ENCODE data around the gene PEX3.
"Not testable (repeated sequence)": the region's sequence is repeated elsewhere in the genome, so short reads cannot be mapped to it uniquely, and the experiment has no call there.

The PEX3 gene

GRCh38 chr6:143447865-143448264 is 2.7 kb upstream of the PEX3 start:
- not testable (repeated sequence) for DNase-seq (ENCODE audit: low spot score)

- DNase-seq (ENCODE audit: low spot score): no peak
Measured at GRCh38 chr6:143449082-143449713, 1.4 kb upstream of the PEX3 start.

GRCh38 chr6:143449714-143450452 is 722 bp upstream of the PEX3 start:
- no peak for DNase-seq (ENCODE audit: low spot score)

- DNase-seq (ENCODE audit: low spot score): no peak
Measured at GRCh38 chr6:143451531-143451930, 926 bp downstream of the PEX3 start.

GRCh38 chr6:143457563-143458359 is 7.2 kb downstream of the PEX3 start:
- DNase-seq (ENCODE audit: low spot score): no peak

GRCh38 chr6:143465546-143465945 is 14.9 kb downstream of the PEX3 start:
- no peak for DNase-seq (ENCODE audit: low spot score)

- DNase-seq (ENCODE audit: low spot score): no peak
Measured at GRCh38 chr6:143468026-143468425, 17.4 kb downstream of the PEX3 start.

- not testable (repeated sequence) for DNase-seq (ENCODE audit: low spot score)
Measured at GRCh38 chr6:143468823-143469222, 18.2 kb downstream of the PEX3 start.

- no peak for DNase-seq (ENCODE audit: low spot score)
Measured at GRCh38 chr6:143471822-143472221, 21.2 kb downstream of the PEX3 start.

- no peak for DNase-seq (ENCODE audit: low spot score)
Measured at GRCh38 chr6:143476545-143476944, 25.9 kb downstream of the PEX3 start.

- no peak for DNase-seq (ENCODE audit: low spot score)
Measured at GRCh38 chr6:143478479-143479062, 28.0 kb downstream of the PEX3 start.

GRCh38 chr6:143482593-143482992 is 32.0 kb downstream of the PEX3 start:
- no peak for DNase-seq (ENCODE audit: low spot score)

- DNase-seq (ENCODE audit: low spot score): no peak
Measured at GRCh38 chr6:143485967-143486366, 35.4 kb downstream of the PEX3 start.

GRCh38 chr6:143486752-143487151 is 36.1 kb downstream of the PEX3 start:
- no peak for DNase-seq (ENCODE audit: low spot score)

- no peak for DNase-seq (ENCODE audit: low spot score)
Measured at GRCh38 chr6:143490244-143490643, 39.6 kb downstream of the PEX3 start.

GRCh38 chr6:143490775-143491174 is 40.2 kb downstream of the PEX3 start:
- DNase-seq (ENCODE audit: low spot score): no peak

- no peak for DNase-seq (ENCODE audit: low spot score)
Measured at GRCh38 chr6:143496974-143497373, 46.4 kb downstream of the PEX3 start.

- no peak for DNase-seq (ENCODE audit: low spot score)
Measured at GRCh38 chr6:143498428-143498827, 47.8 kb downstream of the PEX3 start.

- no peak for DNase-seq (ENCODE audit: low spot score)
Measured at GRCh38 chr6:143501851-143502250, 51.2 kb downstream of the PEX3 start.

GRCh38 chr6:143504369-143504768 is 53.8 kb downstream of the PEX3 start:
- no peak for DNase-seq (ENCODE audit: low spot score)

GRCh38 chr6:143505111-143505510 is 54.5 kb downstream of the PEX3 start:
- DNase-seq (ENCODE audit: low spot score): no peak

- no peak for DNase-seq (ENCODE audit: low spot score)
Measured at GRCh38 chr6:143505537-143505936, 54.9 kb downstream of the PEX3 start.

GRCh38 chr6:143506199-143506598 is 55.6 kb downstream of the PEX3 start:
- no peak for DNase-seq (ENCODE audit: low spot score)
